ENCODE measurements around the gene FUT1. TPM values are rescaled to one million over a fixed set of nuclear protein-coding genes. Genes with fewer than 3 reads are reported as not detected.

FUT1 gene
- polyA plus RNA-seq, 1 donor from 2014 or later = not detected

GRCh38 chr19:48702701-48703100 is 49.7 kb downstream of the FUT1 start:
- Mint-ChIP-seq H3K4me1 (no peaks in the 10 kb centered on the region), H3K36me3 (peaks cover 4% of the 10 kb centered on the region), H3K27ac (no peak overlapping the region), H3K9me3 (no peaks in the 10 kb centered on the region), H3K27me3 (peaks cover 7% of the 10 kb centered on the region), H3K4me3 (no peak overlapping the region)

- Mint-ChIP-seq H3K4me3 (no peak overlapping the region), H3K9me3 (no peaks in the 10 kb centered on the region), H3K4me1 (peaks cover 0 to 5% (median 3%) of the 10 kb centered on the region in 3 donors), H3K27me3 (peaks cover 20% of the 10 kb centered on the region), H3K36me3 (peaks cover 4% of the 10 kb centered on the region), H3K27ac (no peak overlapping the region)
Observed at GRCh38 chr19:48698046-48698445, 54.4 kb downstream of the FUT1 start.

Other genes with a start within 250 kb of the FUT1 start
- not detected for gene LMTK3, start 240.8 kb downstream of the FUT1 start, polyA plus RNA-seq
- not detected for gene SULT2B1, start 200.5 kb downstream of the FUT1 start, polyA plus RNA-seq
- not detected for gene SPACA4, start 145.9 kb downstream of the FUT1 start, polyA plus RNA-seq
- not detected for gene FAM83E, start 137.6 kb downstream of the FUT1 start, polyA plus RNA-seq
- 2,549 TPM for gene RPL18, start 133.5 kb downstream of the FUT1 start, polyA plus RNA-seq
- 11.0 TPM for gene SPHK2, start 133.1 kb downstream of the FUT1 start, polyA plus RNA-seq
- gene DBP, start 115.3 kb downstream of the FUT1 start, polyA plus RNA-seq = 86.1 TPM
- gene CA11, start 106.5 kb downstream of the FUT1 start, polyA plus RNA-seq = 11.6 TPM
- 0.66 TPM for gene NTN5, start 79.6 kb downstream of the FUT1 start, polyA plus RNA-seq
- gene FUT2, start 56.7 kb downstream of the FUT1 start, polyA plus RNA-seq = not detected
- 0.45 TPM for gene MAMSTR, start 32.9 kb downstream of the FUT1 start, polyA plus RNA-seq
- 0.26 TPM for gene RASIP1, start 12.0 kb downstream of the FUT1 start, polyA plus RNA-seq
- not detected for gene IZUMO1, start 5.7 kb downstream of the FUT1 start, polyA plus RNA-seq
- gene FGF21, start 2.9 kb upstream of the FUT1 start, polyA plus RNA-seq = not detected
- gene BCAT2, start 58.4 kb upstream of the FUT1 start, polyA plus RNA-seq = 31.8 TPM
- gene HSD17B14, start 83.8 kb upstream of the FUT1 start, polyA plus RNA-seq = 1.2 TPM
- gene PLEKHA4, start 116.0 kb upstream of the FUT1 start, polyA plus RNA-seq = 3.2 TPM
- 558 TPM for gene PPP1R15A, start 119.8 kb upstream of the FUT1 start, polyA plus RNA-seq
- gene TULP2, start 146.1 kb upstream of the FUT1 start, polyA plus RNA-seq = not detected
- gene NUCB1, start 147.7 kb upstream of the FUT1 start, polyA plus RNA-seq = 103 TPM
- gene DHDH, start 181.1 kb upstream of the FUT1 start, polyA plus RNA-seq = 0.39 TPM
- 101 TPM for gene BAX, start 202.2 kb upstream of the FUT1 start, polyA plus RNA-seq
- gene FTL, start 212.7 kb upstream of the FUT1 start, polyA plus RNA-seq = 7,236 TPM
- gene GYS1, start 240.7 kb upstream of the FUT1 start, polyA plus RNA-seq = 26.4 TPM
- gene RUVBL2, start 241.2 kb upstream of the FUT1 start, polyA plus RNA-seq = 65.7 TPM

Data from IgD-negative memory B cell (primary cell).